ENCODE data around the gene OIT3.

Gene OIT3

DNA sequence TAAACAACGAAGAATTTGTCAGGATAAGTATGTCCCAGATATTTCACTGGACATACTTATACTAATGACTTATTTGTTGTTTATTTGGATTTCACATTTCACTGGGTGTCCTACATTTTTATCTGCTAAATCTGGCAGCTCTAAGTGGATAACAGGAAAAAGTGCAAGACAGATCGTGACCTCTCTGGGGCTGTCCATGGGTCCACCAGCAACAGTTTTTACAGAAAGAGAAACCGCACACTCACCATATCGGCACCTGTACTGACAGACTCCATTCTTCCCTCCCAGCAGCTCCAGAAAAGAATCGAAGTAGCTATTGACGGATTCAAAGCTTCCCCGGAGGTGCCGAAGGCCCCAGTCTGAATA is 60.7 kb downstream of the OIT3 start:
- no peak for DNase-seq

DNA sequence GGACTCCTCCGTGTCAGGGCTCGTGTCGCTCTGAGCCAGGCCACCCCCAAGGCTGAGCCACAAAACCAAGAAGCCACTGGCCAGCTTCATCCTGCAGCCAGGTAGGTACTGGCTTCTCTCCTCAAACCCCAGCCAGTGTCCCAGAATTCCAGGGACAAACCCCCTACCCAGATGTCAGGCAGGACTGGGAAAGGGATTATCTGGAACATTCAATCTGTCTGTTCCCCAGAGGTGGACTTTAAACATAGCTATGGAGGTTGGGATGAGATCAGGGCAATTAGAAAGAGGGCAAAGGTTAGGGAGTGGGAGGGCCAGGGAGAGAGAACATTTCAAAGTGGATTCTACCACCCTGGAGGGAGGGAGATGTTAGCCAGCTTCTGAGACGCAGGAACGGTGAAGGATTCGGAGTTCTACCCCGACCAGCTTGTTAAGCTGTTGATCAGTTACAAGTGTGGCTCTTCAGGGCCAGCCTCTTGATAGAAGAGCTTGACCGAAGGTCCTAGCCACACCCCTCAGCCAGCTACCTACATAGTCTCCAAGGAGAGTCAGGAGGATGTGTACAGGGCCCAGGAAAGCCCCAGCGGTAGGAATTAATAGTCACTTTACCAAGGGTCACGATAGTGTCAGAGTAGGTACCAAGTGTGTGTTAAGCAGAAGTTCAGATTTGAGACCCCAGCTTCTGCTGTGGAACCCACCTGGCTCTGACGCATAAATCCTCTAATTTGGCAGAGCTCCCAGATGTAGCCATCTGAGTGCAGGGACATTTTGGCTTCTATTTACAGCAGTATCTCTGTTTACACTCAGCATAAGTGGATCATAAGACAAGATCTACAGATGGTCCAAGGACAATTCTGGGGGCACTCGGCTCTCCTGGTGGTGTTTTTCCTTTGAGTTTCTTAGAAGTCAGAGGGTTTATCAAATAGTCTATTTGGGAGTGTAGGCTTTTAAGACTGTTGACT is 61.3 kb downstream of the OIT3 start, which contains the start of gene PLA2G12B:
TSS of gene PLA2G12B (minus strand) at position 211 of the 959 bp plus-strand sequence. CDS start at position 90, 121 bp downstream.
- DNase-seq, result no peak

GRCh38 chr10:72956001-72956400 is 62.5 kb downstream of the OIT3 start:
- no peak for DNase-seq

DNA sequence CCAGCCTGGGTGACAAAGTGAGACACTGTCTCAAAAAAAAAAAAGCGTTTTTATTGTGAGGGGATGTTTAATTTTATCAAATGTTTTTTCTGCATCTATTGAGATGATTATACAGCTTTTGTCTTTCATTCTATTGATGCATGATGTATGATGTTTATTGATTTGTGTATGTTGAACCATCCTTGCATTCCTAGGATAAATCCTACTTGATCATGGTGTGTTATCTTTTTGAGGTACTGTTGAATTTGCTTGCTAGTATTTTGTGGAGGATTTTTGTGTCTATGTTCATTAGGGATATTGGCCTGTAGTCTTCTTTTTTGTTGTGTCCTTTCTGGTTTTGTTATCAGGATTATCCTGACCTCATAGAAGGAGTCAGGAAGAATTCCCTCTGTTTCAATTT is 83.3 kb downstream of the OIT3 start:
- DNase-seq, result no peak

- no peak for DNase-seq
Observed at GRCh38 chr10:72979709-72980108, 86.2 kb downstream of the OIT3 start.

DNA sequence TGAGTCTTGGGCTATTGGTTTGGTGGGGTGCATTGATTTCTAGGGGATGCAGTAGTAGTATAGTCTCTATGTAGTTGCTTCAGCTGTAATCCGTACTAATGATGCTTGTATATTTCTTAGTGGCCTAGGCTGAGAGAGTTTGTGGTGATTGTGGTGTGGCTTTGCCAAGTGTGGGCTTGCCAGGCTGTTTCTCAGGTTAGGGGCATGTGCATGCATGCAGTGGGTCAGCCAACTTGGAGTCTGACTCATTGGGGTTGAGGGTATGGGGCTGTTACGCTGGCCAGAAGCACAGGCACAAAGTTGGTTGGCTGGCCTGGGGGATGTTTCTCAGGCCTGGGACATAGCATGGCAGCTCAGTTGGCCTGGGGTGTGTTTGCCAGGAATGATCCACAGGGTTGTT is 86.8 kb downstream of the OIT3 start:
- no peak for DNase-seq

DNA sequence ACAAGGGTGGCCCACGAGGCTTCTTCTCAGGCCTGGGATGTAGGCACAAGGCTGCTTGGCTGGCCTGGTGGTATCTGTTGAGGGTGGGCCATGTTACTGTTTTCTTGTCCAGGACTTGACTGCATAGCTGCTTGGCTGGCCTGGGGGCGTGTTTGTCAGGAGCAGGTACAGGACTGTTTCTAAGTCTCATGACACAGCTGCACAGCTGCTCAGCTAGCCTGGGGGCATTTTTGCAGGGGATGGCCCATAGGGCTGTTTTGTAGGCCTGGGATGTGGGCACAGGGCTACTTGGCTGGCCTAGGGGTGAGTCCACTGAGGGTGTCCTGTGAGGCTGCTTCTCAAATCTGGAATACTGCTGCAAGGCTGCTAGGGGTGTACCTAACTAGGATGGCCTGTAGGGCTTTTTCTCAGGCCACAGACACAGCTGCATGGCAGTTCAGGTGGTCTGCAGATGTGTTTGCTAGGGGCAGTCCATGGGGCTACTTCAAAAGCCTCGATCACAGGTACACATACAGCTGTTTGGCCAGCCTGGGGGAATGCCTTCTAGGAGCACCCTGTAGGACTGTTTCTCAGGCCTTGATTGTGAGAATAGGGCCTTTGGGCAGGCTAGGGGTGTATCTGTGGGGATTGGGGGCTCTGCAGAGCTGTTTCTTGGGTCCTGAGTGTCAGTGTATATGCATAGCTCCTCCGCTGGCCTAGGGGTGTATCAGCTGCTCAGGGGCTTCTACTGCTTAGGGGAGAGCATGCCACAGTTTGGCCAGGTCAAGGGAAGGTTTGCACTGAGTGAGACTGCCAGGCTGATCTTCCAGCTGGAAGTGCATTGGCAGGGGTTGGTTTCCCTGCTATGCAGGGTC is 87.7 kb downstream of the OIT3 start:
- DNase-seq, result no peak

DNA sequence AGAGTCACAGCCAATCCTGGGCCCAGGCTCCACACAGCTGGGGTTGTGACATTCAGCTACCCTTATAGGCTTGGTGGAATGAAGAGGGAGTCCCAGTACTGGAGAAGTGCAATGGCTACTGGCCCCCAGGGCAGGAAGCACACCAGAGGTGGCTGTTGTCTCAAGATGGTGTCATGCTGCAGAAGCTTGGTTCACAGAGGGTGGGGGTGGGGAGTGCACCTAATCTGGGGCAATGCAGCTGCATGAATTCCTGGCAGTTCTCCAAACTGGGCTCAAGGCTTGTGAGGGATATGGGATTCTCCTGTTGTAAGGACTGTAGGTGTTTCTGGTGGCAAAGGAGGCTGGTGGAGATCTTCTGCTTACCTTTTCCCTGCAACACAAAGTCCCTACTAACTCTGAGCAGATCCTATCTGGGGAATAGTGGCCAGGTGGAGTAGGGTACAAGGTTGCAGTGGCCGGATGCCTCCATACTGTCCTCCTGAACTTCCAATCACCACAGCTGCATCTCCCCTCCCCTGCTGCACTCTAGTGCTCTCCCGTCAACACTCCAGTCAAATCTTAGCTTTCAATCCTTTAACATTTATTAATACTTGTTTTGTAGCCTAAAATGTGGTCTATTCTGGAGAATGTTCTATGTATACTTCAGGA is 88.5 kb downstream of the OIT3 start:
- DNase-seq, result no peak
